HepG2 (cell line): ENCODE results near the gene IP6K3. TPM values are rescaled to one million over a fixed set of nuclear protein-coding genes. Genes with fewer than 3 reads are reported as not detected.

ENCODE experiments used
- ATAC-seq: fragments of 200-7000 bp; cut with Tn5 transposase; 3 replicates; pipeline ENCODE4 v1.9.1; 2020; ENCODE audit warnings: mild to moderate bottlenecking, moderate library complexity
- BruUV-seq: library from RNA; stranded (reverse); fragments of 400-500 nt; replicated peaks from 2 replicates; lab custom pipeline; 2021; lab: Mats Ljungman, UMichigan
- CTCF ChIA-PET: fragments of 300-600 bp; formaldehyde crosslinking; extraction: SDS; loops from one replicate; lab custom pipeline; 2021; ENCODE audit warnings: low total read pairs, inconsistent platforms, low intra/inter-chr PET ratio; lab: Yijun Ruan, JAX
- POLR2A ChIA-PET: fragments of 350-600 bp; sonication (Branson Sonifier 250); formaldehyde crosslinking; loops from one replicate; lab custom pipeline; 2020; ENCODE audit warnings: antibody characterized with exemption, inconsistent platforms; lab: Yijun Ruan, JAX
- DNase-seq: peaks from one replicate; pipeline ENCODE4 v3.0.0-alpha.2; 2015; ENCODE audit warnings: low spot score
- FAIRE-seq: peaks from 3 replicates; lab custom pipeline; 2011; peaks lifted over from hg19 to GRCh38; lab: Jason Lieb, UNC
- H2AFZ ChIP-seq: one replicate; pipeline ENCODE4 v1.6.1; 2011; ENCODE audit warnings: low read length, inconsistent platforms
- H3K27ac ChIP-seq: fragments of 300-600 bp; 3 replicates; pipeline ENCODE4 v1.8.0; 2011; ENCODE audit warnings: mixed run types, mild to moderate bottlenecking, mixed read lengths, low read length, inconsistent platforms; ENCODE audit not compliant: insufficient read depth; ENCODE audit errors: extremely low read length
- H3K27me3 ChIP-seq, 2 experiments: fragments of 200-600 bp in 1 of 2; 2 replicates in 1 of 2; 3 replicates in 1 of 2; pipeline versions ENCODE4 v1.6.0 to v1.8.0; 2011; ENCODE audit warnings: low read length in 2 of 2, mild to moderate bottlenecking in 2 of 2, moderate library complexity in 2 of 2, inconsistent platforms in 1 of 2; ENCODE audit not compliant: insufficient read depth in 2 of 2, control insufficient read depth in 1 of 2
- H3K36me3 ChIP-seq, 2 experiments: fragments of 200-600 bp in 1 of 2; replicated peaks in 1 of 2; 2 replicates in 1 of 2; 3 replicates in 1 of 2; pipeline versions ENCODE4 v1.5.1 to v1.8.0; 2011; ENCODE audit warnings: low read length in 2 of 2, inconsistent platforms in 1 of 2; ENCODE audit not compliant: insufficient read depth in 2 of 2, control insufficient read depth in 1 of 2
- H3K4me1 ChIP-seq: 2 replicates; pipeline ENCODE4 v1.5.1; 2012; ENCODE audit warnings: low read length, inconsistent platforms; ENCODE audit not compliant: insufficient read depth
- H3K4me2 ChIP-seq: 2 replicates; pipeline ENCODE4 v1.6.0; 2011; ENCODE audit warnings: low read depth, low read length, inconsistent platforms
- H3K4me3 ChIP-seq, 3 experiments: fragments of 200-600 bp in 1 of 3; sonication (generic), shearing (Covaris generic) in 1 of 3; replicated peaks in 1 of 3; 2 replicates each; pipeline ENCODE4 v1.5.1; 2011 to 2016; ENCODE audit warnings: low read length in 3 of 3, inconsistent platforms in 2 of 3, low read depth in 2 of 3, mild to moderate bottlenecking in 2 of 3, control low read depth in 1 of 3, mixed read lengths in 1 of 3; ENCODE audit not compliant: insufficient read depth in 1 of 3
- H3K79me2 ChIP-seq: one replicate; pipeline ENCODE4 v1.6.1; 2011; ENCODE audit warnings: low read length, inconsistent platforms; ENCODE audit not compliant: insufficient read depth
- H3K9ac ChIP-seq: 2 replicates; pipeline ENCODE4 v1.6.0; 2011; ENCODE audit warnings: mild to moderate bottlenecking, low read depth, low read length, inconsistent platforms; ENCODE audit not compliant: insufficient read depth
- H3K9me3 ChIP-seq: 2 replicates; pipeline ENCODE4 v1.5.1; 2012; ENCODE audit warnings: mild to moderate bottlenecking, low read length
- H4K20me1 ChIP-seq: 2 replicates; pipeline ENCODE4 v1.6.0; 2011; ENCODE audit warnings: inconsistent platforms, mild to moderate bottlenecking, low read length, moderate library complexity; ENCODE audit not compliant: insufficient read depth
- ARHGAP35 ChIP-seq: sonication (generic); formaldehyde crosslinking; IDR thresholded peaks from 2 replicates; pipeline ENCODE4 v1.9.0; 2022; ENCODE audit warnings: mild to moderate bottlenecking, inconsistent platforms, moderate library complexity, missing genetic modification reagents, borderline replicate concordance
- FOSL2 ChIP-seq: sonication (generic); formaldehyde crosslinking; IDR thresholded peaks from 2 replicates; pipeline ENCODE4 v1.4.0; 2020; ENCODE audit warnings: missing genetic modification reagents
- GATA4 ChIP-seq: sonication (generic); IDR thresholded peaks from 2 replicates; pipeline ENCODE4 v1.6.1; 2016; ENCODE audit warnings: antibody characterized with exemption, low read depth, borderline replicate concordance
- KDM3A ChIP-seq: IDR thresholded peaks from 2 replicates; pipeline ENCODE4 v1.6.1; 2018; ENCODE audit warnings: low read depth, missing compliant biosample characterization
- KDM5A ChIP-seq: fragments of 200-600 bp; sonication (generic); IDR thresholded peaks from 2 replicates; pipeline ENCODE4 v1.7.0; 2018; ENCODE audit warnings: antibody characterized with exemption, mild to moderate bottlenecking, low read length, borderline replicate concordance
- LRRFIP1 ChIP-seq: sonication (generic); formaldehyde crosslinking; conservative IDR thresholded peaks from 2 replicates; pipeline ENCODE4 v1.4.0; 2020; ENCODE audit warnings: missing genetic modification reagents
- MAFK ChIP-seq, 2 experiments: IDR thresholded peaks in 1 of 2; conservative IDR thresholded peaks in 1 of 2; 2 replicates each; pipeline ENCODE4 v1.6.1; 2011; ENCODE audit warnings: improper control_type of control experiment in 2 of 2, low read length in 2 of 2
- MEIS2 ChIP-seq: sonication (generic); formaldehyde crosslinking; IDR thresholded peaks from 2 replicates; pipeline ENCODE4 v1.9.0; 2021; ENCODE audit warnings: mild to moderate bottlenecking, missing genetic modification reagents
- MTF1 ChIP-seq: sonication (generic); formaldehyde crosslinking; IDR thresholded peaks from 2 replicates; pipeline ENCODE4 v1.5.0; 2020; ENCODE audit warnings: missing genetic modification reagents
- PCBP2 ChIP-seq: fragments of 200-400 bp; formaldehyde crosslinking; optimal IDR thresholded peaks from 2 replicates; pipeline ENCODE3; 2018; ENCODE audit warnings: low read length, low read depth; ENCODE audit not compliant: poor library complexity, severe bottlenecking
- POGZ ChIP-seq: sonication (generic); formaldehyde crosslinking; IDR thresholded peaks from 2 replicates; pipeline ENCODE4 v1.4.0; 2020; ENCODE audit warnings: mild to moderate bottlenecking, missing genetic modification reagents
- ZKSCAN8 ChIP-seq: IDR thresholded peaks from 2 replicates; pipeline ENCODE4 v1.6.1; 2016; ENCODE audit warnings: borderline replicate concordance, missing genetic modification reagents, missing compliant biosample characterization
- ZNF260 ChIP-seq: sonication (generic); formaldehyde crosslinking; IDR thresholded peaks from 2 replicates; pipeline ENCODE4 v1.4.0; 2020; ENCODE audit warnings: missing genetic modification reagents, low read depth, mild to moderate bottlenecking, borderline replicate concordance
- ZNF326 ChIP-seq: sonication (generic); formaldehyde crosslinking; IDR thresholded peaks from 2 replicates; pipeline ENCODE4 v1.4.0; 2020; ENCODE audit warnings: missing genetic modification reagents, borderline replicate concordance
- ZNF34 ChIP-seq: sonication (generic); formaldehyde crosslinking; IDR thresholded peaks from 2 replicates; pipeline ENCODE4 v1.4.0; 2020; ENCODE audit warnings: mild to moderate bottlenecking, missing genetic modification reagents, borderline replicate concordance
- WGBS: methylation state at CpG from one replicate; pipeline ENCODE4 v1.1.6; 2017; ENCODE audit warnings: low lambda C conversion rate; 5-methylcytosine and 5-hydroxymethylcytosine counted together
- in situ Hi-C: cut with HindIII; loops from 2 replicates; pipeline ENCODE4 v1.10.0; 2017; ENCODE audit warnings: low pct_unique_long_range_greater_than_20kb; ENCODE audit not compliant: extremely low pct_ligation_motif_present
- intact Hi-C: fragments of 100-400 bp; cut with micrococcal nuclease; formaldehyde crosslinking; loops from one replicate; pipeline ENCODE4 v1.10.0; 2022; ENCODE audit not compliant: unreplicated experiment
- polyA plus RNA-seq, 8 experiments: library from polyadenylated mRNA; depleted of rRNA in 3 of 8; stranded (reverse) in 7 of 8; unstranded in 1 of 8; fragments of >200 nt; fragmentation: Illumina TruSeq in 4 of 8; extraction: Trizol in 4 of 8; gene quantifications; 2 replicates each; pipeline versions ENCODE4 v1.2.1 to v1.2.3, GENCODE V29; 2011 to 2016; ENCODE audit warnings: low read depth in 4 of 8, missing spikeins in 1 of 8, mixed read lengths in 1 of 8; ENCODE audit not compliant: insufficient read depth in 1 of 8
- total RNA-seq, 5 experiments: library from RNA; depleted of rRNA; stranded (reverse); fragments of >200 nt; fragmentation: Illumina TruSeq; extraction: Trizol; gene quantifications; 2 replicates each; pipeline ENCODE4 v1.2.3, GENCODE V29; 2016; ENCODE audit warnings: low read depth in 1 of 5

The IP6K3 gene
- total and polyA plus RNA-seq, 2 of the 13 experiments (the other 11 are each of a cell fraction or from before 2014, with no cell fraction given) = 0.11 to 0.18 TPM

- TF ChIP-seq KDM5A (no peak), ARHGAP35 (no peak), FOSL2 (CRISPR knock-in tag) (no peak)
These were observed 39.1 kb upstream of the IP6K3 start (continued) for GRCh38 chr6:33785778-33786177.

- no peak for ATAC-seq
- in situ Hi-C loops (no loop called here), intact Hi-C loops (no loop called here)
- ChIA-PET POLR2A (no interaction called here), CTCF (no interaction called here)
- H3K4me1 ChIP-seq = peaks cover 28% of the 10 kb centered on the region
- H3K36me3 ChIP-seq = peaks cover 19 to 40% of the 10 kb centered on the region in 2 experiments
- H3K9ac ChIP-seq = no peak overlapping the region
- TF ChIP-seq ZNF326 (CRISPR knock-in tag) = no peak
- TF ChIP-seq, all 625 proteins: peak for 0
- Histone ChIP-seq H3K4me3 (no peak overlapping the region), H3K9me3 (no peaks in the 10 kb centered on the region), H3K27me3 (no peaks in the 10 kb centered on the region), H3K4me2 (no peak overlapping the region), H3K79me2 (peaks cover 24% of the 10 kb centered on the region), H2AFZ (no peak overlapping the region), H3K27ac (no peak overlapping the region), H4K20me1 (peaks cover 9% of the 10 kb centered on the region; the same call in 1 of the 2 replicates)
- DNase-seq (no peak), FAIRE-seq (no peak)
- WGBS = 97% methylated on average over 13 of the region's 13 CpGs
- BruUV-seq = no TSS peak
These were observed 38.1 kb upstream of the IP6K3 start for GRCh38 chr6:33784787-33785186.

- 96% methylated on average over 9 of the region's 10 CpGs for WGBS
- no TSS peak for BruUV-seq
- H3K36me3 ChIP-seq = peaks cover 22 to 49% of the 10 kb centered on the region in 2 experiments
- TF ChIP-seq MTF1 (CRISPR knock-in tag) = no peak
- TF ChIP-seq MAFK (conservative IDR thresholded peaks at IDR 0.05 in 1 of 2, IDR thresholded peaks at IDR 0.05 in 1 of 2; ENCODE audit: low read length in 2 of 2) = no peak
- no peak for TF ChIP-seq ZNF260 (CRISPR knock-in tag)
- TF ChIP-seq POGZ (CRISPR knock-in tag) = no peak
- no peak for TF ChIP-seq ZNF34 (CRISPR knock-in tag)
- TF ChIP-seq LRRFIP1 (CRISPR knock-in tag) = no peak
- TF ChIP-seq PCBP2 = no peak
- TF ChIP-seq KDM3A = no peak
- TF ChIP-seq GATA4 = no peak
- TF ChIP-seq ZKSCAN8 = no peak
- TF ChIP-seq MEIS2 (CRISPR knock-in tag) = no peak
These were observed 37.2 kb upstream of the IP6K3 start for GRCh38 chr6:33783781-33784520.

More at GRCh38 chr6:33783781-33784520, 37.2 kb upstream of the IP6K3 start:
- ChIA-PET POLR2A (no interaction called here), CTCF (no interaction called here)
- ATAC-seq = no peak
- H3K4me2 ChIP-seq = no peak overlapping the region
- H3K4me1 ChIP-seq = peaks cover 22% of the 10 kb centered on the region
- H3K27me3 ChIP-seq = no peaks in the 10 kb centered on the region
- H3K27ac ChIP-seq = no peak overlapping the region
- no peak for DNase-seq
- in situ Hi-C loops (no loop called here), intact Hi-C loops (no loop called here)
- H2AFZ ChIP-seq = no peak overlapping the region
- peaks cover 24% of the 10 kb centered on the region for H3K79me2 ChIP-seq
- no peak overlapping the region for H3K4me3 ChIP-seq
- FAIRE-seq = no peak
- H3K9me3 ChIP-seq = no peaks in the 10 kb centered on the region
- H3K9ac ChIP-seq = no peak overlapping the region
- H4K20me1 ChIP-seq = peaks cover 9% of the 10 kb centered on the region; the same call in 1 of the 2 replicates
